IMR-90 (cell line): ENCODE measurements around the gene FAM204A. TPM values are rescaled to one million over a fixed set of nuclear protein-coding genes. Genes with fewer than 3 reads are reported as not detected.

ENCODE experiments used
- ATAC-seq: fragments of 200-7000 bp; cut with Tn5 transposase; 2 replicates; pipeline ENCODE4 v1.9.1; 2020; ENCODE audit warnings: low read depth, mild to moderate bottlenecking, moderate library complexity
- BruUV-seq: library from RNA; stranded (reverse); fragments of 400-500 nt; replicated peaks from 2 replicates; lab custom pipeline; 2021; lab: Mats Ljungman, UMichigan
- CTCF ChIA-PET: fragments of 300-600 bp; formaldehyde crosslinking; extraction: SDS; loops from one replicate; lab custom pipeline; 2021; ENCODE audit warnings: antibody characterized with exemption; lab: Yijun Ruan, JAX
- POLR2A ChIA-PET: fragments of 300-600 bp; sonication (Branson Sonifier 250); formaldehyde crosslinking; loops from one replicate; lab custom pipeline; 2022; ENCODE audit warnings: antibody characterized with exemption; ENCODE audit not compliant: unreplicated experiment; lab: Charles Lee
- DNase-seq: peaks from one replicate; pipeline ENCODE4 v3.0.0; 2013
- H2AFZ ChIP-seq: replicated peaks from 2 replicates; pipeline ENCODE3; 2013; ENCODE audit warnings: low read length, mild to moderate bottlenecking; ENCODE audit not compliant: poor library complexity
- H2AK5ac ChIP-seq: 2 replicates; pipeline ENCODE4 v1.6.1; 2013; ENCODE audit warnings: low read depth, low read length, inconsistent platforms
- H2AK9ac ChIP-seq: replicated peaks from 2 replicates; pipeline ENCODE3; 2013; ENCODE audit warnings: mild to moderate bottlenecking, low read depth, low read length, moderate library complexity; ENCODE audit not compliant: poor library complexity
- H2BK120ac ChIP-seq: 2 replicates; pipeline ENCODE4 v1.6.1; 2013; ENCODE audit warnings: low read depth, low read length, inconsistent platforms
- H2BK15ac ChIP-seq: 3 replicates; pipeline ENCODE4 v1.6.1; 2013; ENCODE audit warnings: low read depth, low read length, inconsistent platforms
- H2BK20ac ChIP-seq: 2 replicates; pipeline ENCODE4 v1.6.1; 2013; ENCODE audit warnings: low read depth, mild to moderate bottlenecking, inconsistent platforms, low read length, moderate library complexity
- H2BK5ac ChIP-seq: 2 replicates; pipeline ENCODE4 v1.6.1; 2013; ENCODE audit warnings: mild to moderate bottlenecking, low read depth, low read length, inconsistent platforms; ENCODE audit not compliant: poor library complexity, severe bottlenecking
- H3K14ac ChIP-seq: replicated peaks from 2 replicates; pipeline ENCODE4 v1.6.1; 2013; ENCODE audit warnings: low read depth, low read length, inconsistent platforms
- H3K18ac ChIP-seq: 2 replicates; pipeline ENCODE4 v1.6.1; 2013; ENCODE audit warnings: low read depth, low read length, control low read depth
- H3K23ac ChIP-seq: 2 replicates; pipeline ENCODE4 v1.6.1; 2013; ENCODE audit warnings: low read depth, low read length, inconsistent platforms
- H3K27ac ChIP-seq: 2 replicates; pipeline ENCODE4 v1.5.1; 2013; ENCODE audit warnings: mild to moderate bottlenecking, control low read depth, low read length; ENCODE audit not compliant: insufficient read depth
- H3K27me3 ChIP-seq: 2 replicates; pipeline ENCODE4 v1.6.1; 2013; ENCODE audit warnings: low read length; ENCODE audit not compliant: control insufficient read depth, insufficient read depth
- H3K36me3 ChIP-seq: 2 replicates; pipeline ENCODE4 v1.6.1; 2013; ENCODE audit warnings: low read length, mixed read lengths; ENCODE audit not compliant: control insufficient read depth, insufficient read depth
- H3K4ac ChIP-seq: 2 replicates; pipeline ENCODE4 v1.6.1; 2013; ENCODE audit warnings: low read depth, low read length, inconsistent platforms
- H3K4me1 ChIP-seq: 2 replicates; pipeline ENCODE4 v1.6.1; 2013; ENCODE audit warnings: low read length, mixed read lengths; ENCODE audit not compliant: control insufficient read depth, insufficient read depth
- H3K4me2 ChIP-seq: 2 replicates; pipeline ENCODE4 v1.6.1; 2013; ENCODE audit warnings: low read depth, mild to moderate bottlenecking, control low read depth, low read length, moderate library complexity
- H3K4me3 ChIP-seq: 2 replicates; pipeline ENCODE4 v1.5.1; 2013; ENCODE audit warnings: low read depth, mild to moderate bottlenecking, control low read depth, low read length, moderate library complexity; ENCODE audit not compliant: insufficient read depth
- H3K56ac ChIP-seq: 2 replicates; pipeline ENCODE4 v1.6.1; 2013; ENCODE audit warnings: low read length, inconsistent platforms; ENCODE audit not compliant: insufficient read depth; ENCODE audit errors: extremely low read depth
- H3K79me1 ChIP-seq, 2 experiments: 2 replicates each; pipeline ENCODE4 v1.6.1; 2013; ENCODE audit warnings: low read length in 2 of 2, inconsistent platforms in 1 of 2, low read depth in 1 of 2
- H3K9ac ChIP-seq: 2 replicates; pipeline ENCODE4 v1.6.1; 2013; ENCODE audit warnings: low read depth, low read length, control low read depth
- H3K9me1 ChIP-seq: 2 replicates; pipeline ENCODE4 v1.6.1; 2013; ENCODE audit warnings: low read length, inconsistent platforms; ENCODE audit not compliant: insufficient read depth
- H3K9me3 ChIP-seq: 2 replicates; pipeline ENCODE4 v1.6.1; 2013; ENCODE audit warnings: low read length; ENCODE audit not compliant: control insufficient read depth, insufficient read depth
- H4K20me1 ChIP-seq: 2 replicates; pipeline ENCODE4 v1.6.1; 2013; ENCODE audit warnings: low read length, inconsistent platforms; ENCODE audit not compliant: insufficient read depth
- H4K5ac ChIP-seq: 2 replicates; pipeline ENCODE4 v1.6.1; 2013; ENCODE audit warnings: mild to moderate bottlenecking, low read depth, low read length, control low read depth
- H4K8ac ChIP-seq, 2 experiments: 2 replicates each; pipeline ENCODE4 v1.6.1; 2013; ENCODE audit warnings: low read depth in 2 of 2, low read length in 2 of 2, control low read depth in 1 of 2, inconsistent platforms in 1 of 2
- H4K91ac ChIP-seq: 2 replicates; pipeline ENCODE4 v1.6.1; 2013; ENCODE audit warnings: low read depth, low read length, inconsistent platforms; ENCODE audit not compliant: insufficient read depth
- BHLHE40 ChIP-seq: fragments of 150-350 bp; IDR thresholded peaks from 2 replicates; pipeline ENCODE4 v1.6.1; 2016; ENCODE audit warnings: mild to moderate bottlenecking, low read depth, low read length
- CEBPB ChIP-seq: IDR thresholded peaks from 2 replicates; pipeline ENCODE4 v1.6.1; 2012; ENCODE audit warnings: low read depth, low read length, improper control_type of control experiment
- CHD1 ChIP-seq: IDR thresholded peaks from 2 replicates; pipeline ENCODE4 v1.6.1; 2012; ENCODE audit warnings: low read depth, low read length, improper control_type of control experiment
- CTCF ChIP-seq: conservative IDR thresholded peaks from 2 replicates; pipeline ENCODE4 v1.5.1; 2012; ENCODE audit warnings: mild to moderate bottlenecking, low read depth, low read length, improper control_type of control experiment
- FOS ChIP-seq: fragments of 150-350 bp; IDR thresholded peaks from 2 replicates; pipeline ENCODE4 v1.6.1; 2016; ENCODE audit warnings: low read depth, low read length
- MAFK ChIP-seq: IDR thresholded peaks from 2 replicates; pipeline ENCODE4 v1.6.1; 2012; ENCODE audit warnings: low read depth, low read length, improper control_type of control experiment
- MAZ ChIP-seq: IDR thresholded peaks from 2 replicates; pipeline ENCODE4 v1.6.1; 2012; ENCODE audit warnings: low read depth, mild to moderate bottlenecking, low read length, improper control_type of control experiment, moderate library complexity, borderline replicate concordance
- MXI1 ChIP-seq: IDR thresholded peaks from 2 replicates; pipeline ENCODE4 v1.6.1; 2012; ENCODE audit warnings: low read depth, mild to moderate bottlenecking, low read length, moderate library complexity, borderline replicate concordance
- NFE2L2 ChIP-seq: fragments of 150-350 bp; IDR thresholded peaks from 2 replicates; pipeline ENCODE4 v1.6.1; 2016; ENCODE audit warnings: low read depth, mild to moderate bottlenecking, low read length
- POLR2A ChIP-seq: IDR thresholded peaks from 2 replicates; pipeline ENCODE4 v1.6.1; 2012; ENCODE audit warnings: mild to moderate bottlenecking, low read depth, low read length
- RAD21 ChIP-seq: IDR thresholded peaks from 2 replicates; pipeline ENCODE4 v1.6.1; 2012; ENCODE audit warnings: low read length, improper control_type of control experiment
- RCOR1 ChIP-seq: IDR thresholded peaks from 2 replicates; pipeline ENCODE4 v1.6.1; 2012; ENCODE audit warnings: mild to moderate bottlenecking, low read length, improper control_type of control experiment; ENCODE audit not compliant: insufficient replicate concordance
- RFX5 ChIP-seq: IDR thresholded peaks from 2 replicates; pipeline ENCODE4 v1.8.0; 2012; ENCODE audit warnings: low read depth, mild to moderate bottlenecking, low read length, moderate library complexity
- SMC3 ChIP-seq: fragments of 150-350 bp; IDR thresholded peaks from 2 replicates; pipeline ENCODE4 v1.6.1; 2016; ENCODE audit warnings: low read depth, mild to moderate bottlenecking, antibody characterized with exemption, low read length, moderate library complexity
- USF2 ChIP-seq: fragments of 150-350 bp; IDR thresholded peaks from 2 replicates; pipeline ENCODE4 v1.6.1; 2017; ENCODE audit warnings: mild to moderate bottlenecking, antibody characterized with exemption, low read length, low read depth
- WGBS, 2 experiments: methylation state at CpG; one replicate each; pipeline versions ENCODE4 v1.1.5 to v1.1.7; 2013; ENCODE audit warnings: missing lambda C conversion rate in 2 of 2; ENCODE audit not compliant: insufficient read length in 1 of 2; ENCODE audit errors: extremely low coverage in 2 of 2; 5-methylcytosine and 5-hydroxymethylcytosine counted together
- dilution Hi-C: fragments of 300-500 bp; cut with HindIII; formaldehyde crosslinking; loops from one replicate; pipeline ENCODE4 v1.14.3; 2018; ENCODE audit warnings: low sequenced_read_pairs; ENCODE audit not compliant: unreplicated experiment
- in situ Hi-C: fragments of 300-500 bp; cut with MboI; formaldehyde crosslinking; loops from 3 replicates; pipeline ENCODE4 v1.14.3; 2019; ENCODE audit warnings: low sequenced_read_pairs, inconsistent platforms, mixed read lengths
- intact Hi-C: fragments of 100-400 bp; cut with micrococcal nuclease; formaldehyde crosslinking; loops from 2 replicates; pipeline ENCODE4 v1.10.0; 2022
- polyA plus RNA-seq, 3 experiments: library from polyadenylated mRNA; depleted of rRNA; stranded (reverse); fragments of >200 nt; gene quantifications; 2 replicates each; pipeline ENCODE4 v1.2.3, GENCODE V29; 2012; ENCODE audit warnings: low replicate concordance in 1 of 3
- total RNA-seq: library from RNA; depleted of rRNA; stranded (reverse); fragments of >200 nt; gene quantifications from 2 replicates; pipeline ENCODE4 v1.2.3, GENCODE V29; 2012
- TF ChIP-seq, protein P1 (sequence below): fragments of 150-350 bp; IDR thresholded peaks from 2 replicates; pipeline ENCODE4 v1.6.1; 2016; ENCODE audit warnings: low read depth, mild to moderate bottlenecking, low read length, moderate library complexity, borderline replicate concordance

Gene FAM204A
- total and polyA plus RNA-seq, 2 of the 4 experiments (the other 2 are of a cell fraction), result 23.6 to 54.3 TPM

DNA sequence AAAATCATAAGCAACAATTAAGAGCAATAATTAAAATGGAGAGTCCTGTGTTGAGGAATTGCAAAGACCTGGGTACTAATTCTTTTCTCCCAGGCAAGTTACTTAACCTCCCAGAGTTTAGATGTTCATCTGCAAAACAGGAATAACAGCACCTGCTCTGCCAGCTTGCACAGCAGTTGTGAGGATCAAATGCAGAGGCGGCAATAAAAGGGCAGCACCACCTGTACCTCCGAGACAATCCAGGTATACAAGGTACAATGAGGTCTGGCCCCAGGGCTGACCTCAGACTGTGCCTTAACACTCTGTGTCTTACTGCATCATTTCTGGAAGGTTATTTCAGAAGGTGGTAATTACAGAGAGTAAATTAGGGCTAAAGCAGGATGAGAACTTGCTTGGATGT, 14.5 kb upstream of the FAM204A start:
- Histone ChIP-seq H3K4ac (no peak overlapping the region), H2BK15ac (no peak overlapping the region), H2AK9ac (no peak overlapping the region), H3K4me3 (no peak overlapping the region), H3K9ac (no peak overlapping the region), H3K9me1 (no peaks in the 10 kb centered on the region), H3K79me1 (no peaks in the 10 kb centered on the region), H3K27me3 (no peaks in the 10 kb centered on the region; the same call in 1 of the 2 replicates), H3K56ac (no peak overlapping the region), H3K23ac (no peak overlapping the region), H4K91ac (no peak overlapping the region), H3K27ac (no peak overlapping the region), H3K4me2 (no peak overlapping the region), H2AK5ac (no peak overlapping the region), H3K18ac (no peak overlapping the region), H4K5ac (no peak overlapping the region), H3K4me1 (no peaks in the 10 kb centered on the region), H3K36me3 (no peaks in the 10 kb centered on the region), H3K14ac (no peak overlapping the region), H4K20me1 (no peaks in the 10 kb centered on the region), H3K9me3 (no peaks in the 10 kb centered on the region), H2BK20ac (no peak overlapping the region), H2BK5ac (no peak overlapping the region), H2BK120ac (no peak overlapping the region), H4K8ac (no peak overlapping the region), H2AFZ (no peak overlapping the region)
- ATAC-seq (no peak), DNase-seq (no peak)
- in situ Hi-C loops (no loop called here), intact Hi-C loops (loop anchor here (5.0 kb wide), 1 partner anchor 76 kb away; no protein-coding TSS in a partner anchor), dilution Hi-C loops (no loop called here)
- WGBS, 2 experiments, result 100% methylated on average over 1 of the region's 2 CpGs; no CpG with 5 or more reads in 1 of the 2 experiments
- CTCF ChIA-PET, result no interaction called here
- TF ChIP-seq NFE2L2 (no peak), RCOR1 (no peak), CEBPB (no peak), MAFK (no peak), MXI1 (no peak), BHLHE40 (no peak), CHD1 (no peak), RAD21 (no peak), POLR2A (no peak), FOS (no peak), SMC3 (no peak), RFX5 (no peak), CTCF (no peak), USF2 (no peak), MAZ (no peak)
- TF ChIP-seq, protein P1, sequence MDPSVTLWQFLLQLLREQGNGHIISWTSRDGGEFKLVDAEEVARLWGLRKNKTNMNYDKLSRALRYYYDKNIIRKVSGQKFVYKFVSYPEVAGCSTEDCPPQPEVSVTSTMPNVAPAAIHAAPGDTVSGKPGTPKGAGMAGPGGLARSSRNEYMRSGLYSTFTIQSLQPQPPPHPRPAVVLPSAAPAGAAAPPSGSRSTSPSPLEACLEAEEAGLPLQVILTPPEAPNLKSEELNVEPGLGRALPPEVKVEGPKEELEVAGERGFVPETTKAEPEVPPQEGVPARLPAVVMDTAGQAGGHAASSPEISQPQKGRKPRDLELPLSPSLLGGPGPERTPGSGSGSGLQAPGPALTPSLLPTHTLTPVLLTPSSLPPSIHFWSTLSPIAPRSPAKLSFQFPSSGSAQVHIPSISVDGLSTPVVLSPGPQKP, result no peak
- POLR2A ChIA-PET, result no interaction called here
- BruUV-seq, result no TSS peak
